Measurements from ENCODE around the gene SCD5. TPM values are rescaled to one million over a fixed set of nuclear protein-coding genes. Genes with fewer than 3 reads are reported as not detected.

Gene SCD5
- total and polyA plus RNA-seq, 2 of the 8 experiments (the other 6 are each of a cell fraction or from before 2014, with no cell fraction given) = 0.92 to 1.2 TPM

DNA sequence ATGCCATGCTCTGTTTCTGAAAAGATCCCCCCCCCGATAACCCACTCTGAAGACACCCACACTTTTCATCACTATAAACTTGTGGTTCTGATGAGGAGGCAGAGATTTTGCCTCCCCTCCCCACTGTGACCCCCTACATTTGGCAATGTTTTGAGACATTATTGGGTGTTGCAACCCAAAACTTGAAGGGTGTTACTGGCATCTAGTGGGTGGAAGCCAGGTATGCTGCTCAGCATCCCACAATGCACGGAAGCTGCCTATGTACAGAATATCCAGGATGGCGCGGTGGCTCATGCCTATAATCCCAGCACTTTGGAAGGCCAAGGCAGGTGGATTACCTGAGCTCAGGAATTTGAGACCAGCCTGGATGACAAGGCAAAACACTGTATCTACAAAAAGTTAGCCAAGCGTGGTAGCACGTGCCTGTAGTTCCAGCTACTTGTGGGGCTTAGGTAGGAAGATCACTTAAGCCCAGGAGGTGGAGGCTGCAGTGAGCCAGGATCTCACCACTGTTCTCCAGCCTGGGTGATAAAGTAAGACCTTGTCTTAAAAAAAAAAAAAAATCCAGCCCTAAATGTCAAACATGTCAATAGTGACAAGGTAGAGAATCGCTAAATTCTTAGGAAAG lies 87.3 kb downstream of the SCD5 start:
- Histone ChIP-seq H3K9ac (replicated peaks in 1 of 4; ENCODE audit: extremely low read depth in 1 of 4, low read depth in 3 of 4, low read length in 3 of 4) (no peak overlapping the region), H3K79me2 (ENCODE audit: control insufficient read depth in 1 of 2, insufficient read depth in 2 of 2, low read length in 2 of 2) (no peaks in the 10 kb centered on the region), H4K5ac (ENCODE audit: insufficient read length, low read depth, low read length) (no peak overlapping the region), H2BK15ac (ENCODE audit: low read length) (no peak overlapping the region), H3K18ac (ENCODE audit: extremely low read depth, low read length) (no peak overlapping the region), H3K56ac (replicated peaks; ENCODE audit: insufficient read length, low read depth, low read length) (no peak overlapping the region), H3K36me3 (ENCODE audit: control insufficient read depth in 2 of 4, insufficient read depth in 4 of 4, low read length in 3 of 4) (no peaks in the 10 kb centered on the region), H3K4me2 (ENCODE audit: insufficient read depth in 1 of 2, low read depth in 2 of 2, low read length in 2 of 2) (no peak overlapping the region), H3K23me2 (ENCODE audit: low read depth, low read length) (no peaks in the 10 kb centered on the region), H2BK5ac (ENCODE audit: low read depth, low read length) (no peak overlapping the region), H2AK5ac (ENCODE audit: low read depth, low read length) (no peak overlapping the region), H3K4me1 (replicated peaks in 1 of 4; ENCODE audit: control insufficient read depth in 3 of 4, insufficient read depth in 4 of 4, low read length in 3 of 4) (peaks cover 0 to 3% (median 2%) of the 10 kb centered on the region in 4 experiments; a peak in 5 of 7 replicates), H3K4me3 (ENCODE audit: extremely low read depth in 1 of 4, insufficient read depth in 2 of 4, low read depth in 3 of 4, low read length in 4 of 4) (no peak overlapping the region), H2AFZ (ENCODE audit: low read length) (no peak overlapping the region), H3K4ac (replicated peaks; ENCODE audit: insufficient read length, low read depth, low read length) (no peak overlapping the region), H3K79me1 (ENCODE audit: low read depth, low read length) (no peaks in the 10 kb centered on the region), H3K9me3 (ENCODE audit: insufficient read depth in 2 of 2, low read depth in 1 of 2, low read length in 1 of 2) (no peaks in the 10 kb centered on the region), H3K27me3 (replicated peaks in 1 of 4; ENCODE audit: control insufficient read depth in 3 of 4, extremely low read depth in 1 of 4, insufficient read depth in 3 of 4, low read length in 3 of 4) (no peaks in the 10 kb centered on the region), H2BK20ac (ENCODE audit: low read length) (no peak overlapping the region), H4K20me1 (replicated peaks in 1 of 2; ENCODE audit: control insufficient read depth in 1 of 2, insufficient read depth in 2 of 2, low read length in 2 of 2) (no peaks in the 10 kb centered on the region), H4K91ac (replicated peaks; ENCODE audit: insufficient read length, low read length) (no peak overlapping the region), H3K27ac (ENCODE audit: low read depth, low read length) (no peak overlapping the region), H3K14ac (ENCODE audit: insufficient read length) (no peak overlapping the region), H2BK12ac (ENCODE audit: low read depth, low read length) (no peak overlapping the region), H4K8ac (ENCODE audit: extremely low read depth, insufficient read depth, low read length) (peak overlapping the region; percentile 12; the same call in 1 of the 2 replicates), H3K23ac (ENCODE audit: insufficient read length) (no peak overlapping the region), H2BK120ac (replicated peaks; ENCODE audit: low read depth, low read length) (no peak overlapping the region)
- ChIA-PET CTCF (ENCODE audit: partially characterized antibody) (interaction anchor here (0.5 to 2.7 kb wide), 14 partner anchors 11 to 799 kb away, joined by 3 to 13 read pairs (median 4); no protein-coding TSS in a partner anchor), POLR2A (ENCODE audit: partially characterized antibody) (interaction anchor here (1.0 kb wide), 1 partner anchor 28 kb away, joined by 3 read pairs; no protein-coding TSS in a partner anchor)
- WGBS, 2 experiments (ENCODE audit: extremely low coverage in 1 of 2, insufficient coverage in 1 of 2, insufficient read length in 1 of 2, insufficient replicate concordance in 2 of 2, low coverage in 1 of 2, low lambda C conversion rate in 2 of 2, missing lambda C conversion rate in 1 of 2) = 93% methylated on average over 7 of the region's 7 CpGs; no CpG with 5 or more reads in 1 of the 2 experiments
- DNase-seq (ENCODE audit: low read depth in 1 of 2, low spot score in 2 of 2) (no peak), FAIRE-seq (no peak)
- TF ChIP-seq RNF2 (IDR thresholded peaks at IDR 0.05; ENCODE audit: borderline replicate concordance, low read depth, low read length, missing control alignments, poor library complexity, severe bottlenecking) (no peak), POLR2A (IDR thresholded peaks at IDR 0.05; ENCODE audit: control extremely low read depth in 1 of 2, low read depth in 2 of 2, low read length in 2 of 2) (no peak), RAD21 (IDR thresholded peaks at IDR 0.05 in 1 of 2, conservative IDR thresholded peaks at IDR 0.05 in 1 of 2; ENCODE audit: low read depth in 2 of 2, low read length in 2 of 2) (peak; percentile 41 to 56; a peak in 3 of 4 replicates), NRF1 (IDR thresholded peaks at IDR 0.05; ENCODE audit: low read depth, low read length) (no peak)
- TF ChIP-seq, protein P1, sequence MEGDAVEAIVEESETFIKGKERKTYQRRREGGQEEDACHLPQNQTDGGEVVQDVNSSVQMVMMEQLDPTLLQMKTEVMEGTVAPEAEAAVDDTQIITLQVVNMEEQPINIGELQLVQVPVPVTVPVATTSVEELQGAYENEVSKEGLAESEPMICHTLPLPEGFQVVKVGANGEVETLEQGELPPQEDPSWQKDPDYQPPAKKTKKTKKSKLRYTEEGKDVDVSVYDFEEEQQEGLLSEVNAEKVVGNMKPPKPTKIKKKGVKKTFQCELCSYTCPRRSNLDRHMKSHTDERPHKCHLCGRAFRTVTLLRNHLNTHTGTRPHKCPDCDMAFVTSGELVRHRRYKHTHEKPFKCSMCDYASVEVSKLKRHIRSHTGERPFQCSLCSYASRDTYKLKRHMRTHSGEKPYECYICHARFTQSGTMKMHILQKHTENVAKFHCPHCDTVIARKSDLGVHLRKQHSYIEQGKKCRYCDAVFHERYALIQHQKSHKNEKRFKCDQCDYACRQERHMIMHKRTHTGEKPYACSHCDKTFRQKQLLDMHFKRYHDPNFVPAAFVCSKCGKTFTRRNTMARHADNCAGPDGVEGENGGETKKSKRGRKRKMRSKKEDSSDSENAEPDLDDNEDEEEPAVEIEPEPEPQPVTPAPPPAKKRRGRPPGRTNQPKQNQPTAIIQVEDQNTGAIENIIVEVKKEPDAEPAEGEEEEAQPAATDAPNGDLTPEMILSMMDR (IDR thresholded peaks at IDR 0.05; ENCODE audit: control extremely low read depth in 1 of 3, insufficient read depth in 1 of 3, low read depth in 1 of 3, low read length in 3 of 3) = peak in 2 of 3 experiments; percentile 22 to 24; a peak in 2 of 4 replicates
